Lung (tissue), 12 donors: ENCODE data around the gene CHM. TPM values are rescaled to one million over a fixed set of nuclear protein-coding genes. Genes with fewer than 3 reads are reported as not detected.
A peak's percentile ranks its signal among the peaks of the same experiment; 100 is the strongest.
"Not testable (repeated sequence)": the region's sequence is repeated elsewhere in the genome, so short reads cannot be mapped to it uniquely, and the experiment has no call there.

Source experiments
- ATAC-seq: fragments of 200-7000 bp; cut with Tn5 transposase; one replicate; pipeline ENCODE4 v1.9.1; 2020; ENCODE audit warnings: moderate number of reproducible peaks; ENCODE audit not compliant: insufficient read depth, low FRiP score
- DNase-seq, 3 donors: peaks; one replicate each; pipeline ENCODE4 v3.0.0-alpha.2; 2013 to 2017
- H3K27ac ChIP-seq, 2 donors: one replicate each; pipeline ENCODE4 v1.5.1; 2013; ENCODE audit warnings: mild to moderate bottlenecking in 2 of 2, moderate library complexity in 2 of 2, control low read depth in 1 of 2, inconsistent platforms in 1 of 2, low read depth in 1 of 2, low read length in 1 of 2
- H3K27me3 ChIP-seq, 3 donors: one replicate each; pipeline ENCODE4 v1.5.1; 2013; ENCODE audit warnings: low read length in 2 of 3; ENCODE audit not compliant: control insufficient read depth in 3 of 3, insufficient read depth in 3 of 3
- H3K36me3 ChIP-seq, 4 donors: one replicate each; pipeline ENCODE4 v1.5.1; 2013; ENCODE audit warnings: low read length in 4 of 4, mild to moderate bottlenecking in 1 of 4, moderate library complexity in 1 of 4; ENCODE audit not compliant: control insufficient read depth in 4 of 4, insufficient read depth in 4 of 4
- H3K4me1 ChIP-seq, 5 donors: one replicate each; pipeline ENCODE4 v1.5.1; 2013; ENCODE audit warnings: low read length in 5 of 5, mild to moderate bottlenecking in 2 of 5, moderate library complexity in 1 of 5; ENCODE audit not compliant: control insufficient read depth in 5 of 5, insufficient read depth in 5 of 5
- H3K4me3 ChIP-seq: one replicate; pipeline ENCODE4 v1.5.1; 2013; ENCODE audit warnings: mild to moderate bottlenecking, control low read depth, moderate library complexity
- H3K9ac ChIP-seq, 2 donors: one replicate each; pipeline ENCODE4 v1.5.1; 2013; ENCODE audit warnings: low read length in 2 of 2, control low read depth in 1 of 2; ENCODE audit not compliant: insufficient read depth in 1 of 2
- H3K9me3 ChIP-seq, 4 donors: one replicate each; pipeline ENCODE4 v1.5.1; 2013; ENCODE audit warnings: low read length in 3 of 4, mild to moderate bottlenecking in 1 of 4, moderate library complexity in 1 of 4; ENCODE audit not compliant: control insufficient read depth in 4 of 4, insufficient read depth in 3 of 4
- WGBS, 2 donors: extraction: QIAGEN DNeasy Blood & Tissue Kit; methylation state at CpG; one replicate each; pipeline ENCODE4 v1.1.7; 2013; 5-methylcytosine and 5-hydroxymethylcytosine counted together
- polyA plus RNA-seq, 2 donors: library from polyadenylated mRNA; stranded (reverse); fragments of 200-250 nt; gene quantifications; one replicate each; pipeline ENCODE4 v1.2.1, GENCODE V29; 2013
- total RNA-seq, 2 donors: library from RNA; depleted of rRNA in 1 of 2; stranded (reverse); fragments of >200 nt in 1 of 2; gene quantifications; one replicate each; pipeline ENCODE4 v1.2.1, GENCODE V29; 2014 to 2021
- TF ChIP-seq, protein P1 (sequence below): IDR thresholded peaks from 2 replicates; pipeline ENCODE4 v1.5.1; 2012; ENCODE audit warnings: mild to moderate bottlenecking; ENCODE audit errors: control extremely low read depth, extremely low read depth
- donor health status: control.
- donor health status: control.
- donor health status: Bipolar disorder and iron deficiency.
- donor health status: healthy.
- donor health status: DM: yes; HTN: yes; CAD: no.

The CHM gene
- total and polyA plus RNA-seq, 4 donors = 9.2 to 44.8 (median 12.0) TPM

- ATAC-seq = no peak
Observed at GRCh38 chrX:86023811-86024210, 23.5 kb downstream of the CHM start.

DNA sequence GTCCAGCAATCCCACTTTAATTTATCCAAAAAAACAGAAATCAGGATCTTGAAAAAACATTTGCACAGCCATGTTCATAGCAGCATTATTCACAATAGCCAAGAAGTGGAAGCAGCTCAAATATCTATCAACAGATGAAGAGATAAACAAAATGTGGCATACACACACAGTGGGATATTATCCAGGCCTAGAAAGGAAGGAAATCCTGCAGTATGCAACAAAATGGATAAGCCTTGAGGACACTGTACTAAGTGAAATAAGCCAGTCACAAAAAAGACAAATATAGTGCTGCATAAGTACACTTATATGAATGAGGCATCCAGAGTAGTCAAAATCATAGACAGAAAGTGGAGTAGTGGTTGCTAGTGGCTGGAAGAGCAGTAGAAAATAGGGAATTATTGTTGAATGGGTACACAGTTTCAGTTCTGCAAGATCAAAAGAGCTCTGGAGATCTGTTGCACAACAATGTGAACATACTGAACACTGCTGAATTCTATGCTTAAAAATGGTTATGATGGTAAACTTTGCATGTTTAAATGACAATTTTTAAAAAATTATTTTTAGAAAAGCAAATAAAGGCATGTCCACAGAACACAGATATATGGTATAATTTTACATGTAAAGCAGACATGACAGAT, 25.6 kb downstream of the CHM start:
- TF ChIP-seq, protein P1, sequence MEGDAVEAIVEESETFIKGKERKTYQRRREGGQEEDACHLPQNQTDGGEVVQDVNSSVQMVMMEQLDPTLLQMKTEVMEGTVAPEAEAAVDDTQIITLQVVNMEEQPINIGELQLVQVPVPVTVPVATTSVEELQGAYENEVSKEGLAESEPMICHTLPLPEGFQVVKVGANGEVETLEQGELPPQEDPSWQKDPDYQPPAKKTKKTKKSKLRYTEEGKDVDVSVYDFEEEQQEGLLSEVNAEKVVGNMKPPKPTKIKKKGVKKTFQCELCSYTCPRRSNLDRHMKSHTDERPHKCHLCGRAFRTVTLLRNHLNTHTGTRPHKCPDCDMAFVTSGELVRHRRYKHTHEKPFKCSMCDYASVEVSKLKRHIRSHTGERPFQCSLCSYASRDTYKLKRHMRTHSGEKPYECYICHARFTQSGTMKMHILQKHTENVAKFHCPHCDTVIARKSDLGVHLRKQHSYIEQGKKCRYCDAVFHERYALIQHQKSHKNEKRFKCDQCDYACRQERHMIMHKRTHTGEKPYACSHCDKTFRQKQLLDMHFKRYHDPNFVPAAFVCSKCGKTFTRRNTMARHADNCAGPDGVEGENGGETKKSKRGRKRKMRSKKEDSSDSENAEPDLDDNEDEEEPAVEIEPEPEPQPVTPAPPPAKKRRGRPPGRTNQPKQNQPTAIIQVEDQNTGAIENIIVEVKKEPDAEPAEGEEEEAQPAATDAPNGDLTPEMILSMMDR = no peak
- Histone ChIP-seq H3K4me3 (no peak overlapping the region), H3K9me3 (no peaks in the 10 kb centered on the region), H3K27me3 (peaks cover 0 to 2% (median 0%) of the 10 kb centered on the region in 3 donors), H3K27ac (no peak overlapping the region), H3K4me1 (no peaks in the 10 kb centered on the region), H3K9ac (no peak overlapping the region), H3K36me3 (peaks cover 0 to 2% (median under 1%) of the 10 kb centered on the region in 4 donors)
- ATAC-seq (no peak), DNase-seq (peak in 2 of 3 donors; percentile 4 to 23)

More at GRCh38 chrX:86023811-86024210, 23.5 kb downstream of the CHM start:
- TF ChIP-seq, protein P1 = no peak
- no peak for DNase-seq
- no peak overlapping the region for H3K27ac ChIP-seq
- H3K27me3 ChIP-seq = peaks cover 0 to 2% (median 0%) of the 10 kb centered on the region in 3 donors
- H3K4me1 ChIP-seq = no peaks in the 10 kb centered on the region
- H3K9me3 ChIP-seq = no peaks in the 10 kb centered on the region
- peaks cover 0 to 2% (median under 1%) of the 10 kb centered on the region in 4 donors for H3K36me3 ChIP-seq
- H3K9ac ChIP-seq = no peak overlapping the region
- H3K4me3 ChIP-seq = no peak overlapping the region

GRCh38 chrX:86016139-86016538, 31.2 kb downstream of the CHM start:
- DNase-seq (no peak), ATAC-seq (no peak)
- H3K9me3 ChIP-seq = no peaks in the 10 kb centered on the region
- TF ChIP-seq, protein P1 = no peak
- no peaks in the 10 kb centered on the region for H3K36me3 ChIP-seq
- no peaks in the 10 kb centered on the region for H3K4me1 ChIP-seq
- 82 to 91% methylated on average over 4 of the region's 4 CpGs for WGBS, 2 donors
- H3K4me3 ChIP-seq = no peak overlapping the region
- no peak overlapping the region for H3K27ac ChIP-seq
- no peaks in the 10 kb centered on the region for H3K27me3 ChIP-seq
- no peak overlapping the region for H3K9ac ChIP-seq

GRCh38 chrX:86014959-86015358, 32.4 kb downstream of the CHM start:
- H3K27ac ChIP-seq, H3K4me1 ChIP-seq, H3K9me3 ChIP-seq, H3K36me3 ChIP-seq, ATAC-seq, DNase-seq, H3K9ac ChIP-seq, H3K27me3 ChIP-seq, H3K4me3 ChIP-seq: not testable (repeated sequence)
- WGBS, 2 donors = 83 to 88% methylated on average over 4 of the region's 4 CpGs
